ENCODE data around the gene INTS11.

Gene INTS11

GRCh38 chr1:1330366-1331067 is 6.1 kb upstream of the INTS11 start:
- H3K9me3 ChIP-seq (ENCODE audit: control insufficient read depth, low read length) = no peaks in the 10 kb centered on the region
- H3K79me2 ChIP-seq = peaks cover 2% of the 10 kb centered on the region
- H3K36me3 ChIP-seq (ENCODE audit: control insufficient read depth, insufficient read depth, low read length) = no peaks in the 10 kb centered on the region
- no peak overlapping the region for H2AFZ ChIP-seq
- no peak overlapping the region for H3K4me2 ChIP-seq (ENCODE audit: low read length)
- H3K27me3 ChIP-seq (ENCODE audit: control insufficient read depth, insufficient read depth, low read length) = no peaks in the 10 kb centered on the region
- no peak for TF ChIP-seq CTCF (IDR thresholded peaks at IDR 0.05)
- H3K27ac ChIP-seq = no peak overlapping the region
- H3K9ac ChIP-seq = no peak overlapping the region
- no peak overlapping the region for H3K4me3 ChIP-seq (ENCODE audit: low read depth, low read length)
- peaks cover 5% of the 10 kb centered on the region for H3K4me1 ChIP-seq

GRCh38 chr1:1329304-1330210 is 5.1 kb upstream of the INTS11 start:
- H3K4me2 ChIP-seq (ENCODE audit: low read length) = no peak overlapping the region
- no peak overlapping the region for H2AFZ ChIP-seq
- no peak overlapping the region for H3K4me3 ChIP-seq (ENCODE audit: low read depth, low read length)
- H3K27me3 ChIP-seq (ENCODE audit: control insufficient read depth, insufficient read depth, low read length) = no peaks in the 10 kb centered on the region
- H3K4me1 ChIP-seq = peaks cover 5% of the 10 kb centered on the region
- no peaks in the 10 kb centered on the region for H3K36me3 ChIP-seq (ENCODE audit: control insufficient read depth, insufficient read depth, low read length)
- no peak overlapping the region for H3K27ac ChIP-seq
- no peaks in the 10 kb centered on the region for H3K9me3 ChIP-seq (ENCODE audit: control insufficient read depth, low read length)
- H3K79me2 ChIP-seq = peaks cover 2% of the 10 kb centered on the region
- no peak for TF ChIP-seq CTCF (IDR thresholded peaks at IDR 0.05)
- no peak overlapping the region for H3K9ac ChIP-seq

GRCh38 chr1:1328254-1328653 is 3.8 kb upstream of the INTS11 start:
- H3K79me2 ChIP-seq = peaks cover 9% of the 10 kb centered on the region
- H3K9me3 ChIP-seq (ENCODE audit: control insufficient read depth, low read length) = no peaks in the 10 kb centered on the region
- no peak for TF ChIP-seq CTCF (IDR thresholded peaks at IDR 0.05)
- no peak overlapping the region for H3K27ac ChIP-seq
- H2AFZ ChIP-seq = no peak overlapping the region
- no peaks in the 10 kb centered on the region for H3K36me3 ChIP-seq (ENCODE audit: control insufficient read depth, insufficient read depth, low read length)
- H3K9ac ChIP-seq = no peak overlapping the region
- H3K4me3 ChIP-seq (ENCODE audit: low read depth, low read length) = no peak overlapping the region
- H3K27me3 ChIP-seq (ENCODE audit: control insufficient read depth, insufficient read depth, low read length) = no peaks in the 10 kb centered on the region
- H3K4me2 ChIP-seq (ENCODE audit: low read length) = no peak overlapping the region
- peaks cover 5% of the 10 kb centered on the region for H3K4me1 ChIP-seq

- no peaks in the 10 kb centered on the region for H3K27me3 ChIP-seq (ENCODE audit: control insufficient read depth, insufficient read depth, low read length)
- H3K9ac ChIP-seq = no peak overlapping the region
- peaks cover 5% of the 10 kb centered on the region for H3K4me1 ChIP-seq
- H3K4me2 ChIP-seq (ENCODE audit: low read length) = no peak overlapping the region
- no peak overlapping the region for H2AFZ ChIP-seq
- no peak for TF ChIP-seq CTCF (IDR thresholded peaks at IDR 0.05)
- no peak overlapping the region for H3K4me3 ChIP-seq (ENCODE audit: low read depth, low read length)
- H3K9me3 ChIP-seq (ENCODE audit: control insufficient read depth, low read length) = no peaks in the 10 kb centered on the region
- H3K79me2 ChIP-seq = peaks cover 15% of the 10 kb centered on the region
- H3K27ac ChIP-seq = no peak overlapping the region
- no peaks in the 10 kb centered on the region for H3K36me3 ChIP-seq (ENCODE audit: control insufficient read depth, insufficient read depth, low read length)
Measured at GRCh38 chr1:1327291-1327690, 2.8 kb upstream of the INTS11 start.

Measured in parathyroid adenoma (tissue), 2 donors.